Heart right ventricle (tissue), 16 donors: ENCODE results near the gene ERN2. TPM values are rescaled to one million over a fixed set of nuclear protein-coding genes. Genes with fewer than 3 reads are reported as not detected.
"Not testable (repeated sequence)": the region's sequence is repeated elsewhere in the genome, so short reads cannot be mapped to it uniquely, and the experiment has no call there.

Experiments used
- ATAC-seq, 8 donors: fragments of 200-7000 bp; cut with Tn5 transposase; one replicate each; pipeline ENCODE4 v1.9.1; 2020; ENCODE audit warnings: mild to moderate bottlenecking in 8 of 8, moderate library complexity in 8 of 8, moderate number of reproducible peaks in 1 of 8
- DNase-seq, 2 donors: peaks; one replicate each; pipeline ENCODE4 v3.0.0-alpha.2; 2020
- H3K27ac ChIP-seq, 10 donors: fragments of 200-600 bp; sonication (generic) in 2 of 10; one replicate each; pipeline versions ENCODE4 v1.5.0 to v1.8.0; 2020 to 2022; ENCODE audit warnings: mild to moderate bottlenecking in 3 of 10
- H3K27me3 ChIP-seq, 7 donors: fragments of 200-600 bp; one replicate each; pipeline ENCODE4 v1.8.0; 2021 to 2022; ENCODE audit warnings: mild to moderate bottlenecking in 2 of 7
- H3K36me3 ChIP-seq, 9 donors: fragments of 200-600 bp; sonication (generic) in 1 of 9; one replicate each; pipeline versions ENCODE4 v1.5.0 to v1.8.0; 2020 to 2022; ENCODE audit warnings: mild to moderate bottlenecking in 2 of 9
- H3K4me1 ChIP-seq, 9 donors: fragments of 200-600 bp; sonication (generic) in 1 of 9; one replicate each; pipeline versions ENCODE4 v1.5.0 to v1.8.0; 2020 to 2022; ENCODE audit warnings: mild to moderate bottlenecking in 4 of 9
- H3K4me3 ChIP-seq, 10 donors: fragments of 200-600 bp; sonication (generic) in 2 of 10; one replicate each; pipeline versions ENCODE4 v1.5.0 to v1.8.0; 2020 to 2022; ENCODE audit warnings: mild to moderate bottlenecking in 7 of 10, moderate library complexity in 2 of 10
- H3K9me3 ChIP-seq, 11 donors: fragments of 200-600 bp in 10 of 11; sonication (generic) in 2 of 11; one replicate each; pipeline versions ENCODE4 v1.5.0 to v1.8.0; 2013 to 2022; ENCODE audit warnings: mild to moderate bottlenecking in 2 of 11, control low read depth in 1 of 11, moderate library complexity in 1 of 11
- WGBS, 2 donors: extraction: QIAGEN DNeasy Blood & Tissue Kit; methylation state at CpG; one replicate each; pipeline ENCODE4 v1.1.7; 2013; ENCODE audit warnings: inconsistent platforms in 1 of 2; 5-methylcytosine and 5-hydroxymethylcytosine counted together
- intact Hi-C, 10 donors: fragments of 100-400 bp; cut with DNase I; formaldehyde crosslinking; loops; one replicate each; pipeline versions ENCODE4 v1.11.1 to v1.14.2; 2022
- polyA plus RNA-seq, 2 donors: library from polyadenylated mRNA; stranded (reverse); fragments of 200-250 nt; gene quantifications; one replicate each; pipeline ENCODE4 v1.2.3, GENCODE V29; 2013
- total RNA-seq, 10 donors: library from RNA; stranded (reverse); fragmentation: NEBNext Ultra II Directional in 3 of 10; extraction: Animal tissue kit (Norgen Biotek cat#: 25700) in 3 of 10; gene quantifications; one replicate each; pipeline versions ENCODE4 v1.2.1 to v1.2.4, GENCODE V29; 2021 to 2023
- TF ChIP-seq, protein P1 (sequence below), 9 donors: fragments of 200-600 bp; sonication (generic) in 2 of 9; IDR thresholded peaks; one replicate each; pipeline versions ENCODE4 v1.5.0 to v1.8.0; 2021 to 2022; ENCODE audit warnings: antibody characterized with exemption in 9 of 9, mild to moderate bottlenecking in 5 of 9, moderate library complexity in 1 of 9
- donor health status: Arrhythmogenic right ventricular cardiomyopathy.
- donor health status: ischemic (EF 13 %, LVEDD 7.1; RV severe dilation, severe dysfunction).
- donor health status: healthy with polysubstance abuse.
- donor health status: DM: no; HTN: yes; CAD: no.
- donor health status: DM: no; HTN: no; CAD: no.
- donor health status: ischemic (EF 25% LVEDD 6.9; RV normal size, moderate dysfunction).
- donor health status: ischemic (EF 25% LVEDD 5.7; RV mildly dilated, moderate dysfunction).
- donor health status: healthy.
- donor health status: DM: yes; HTN: yes; CAD: no.
- donor health status: Ischemic cardiomyopathy.
- donor health status: ischemic (EF 35%, LVEDD 5.7; RV mildly dilated, moderate dysfunction).
- donor health status: nonischemic (EF 11% LVEDD 7.7; RV severe dilation, severe dysfunction).
- donor health status: DM: yes; HTN: yes; CAD: no.
- donor health status: PGD.
- donor health status: ischemic (EF 29% LVEDD 5.4; RV normal size, mild dysfunction).
- donor health status: nonischemic (EF 23%, LVEDD 6.1; RV moderate dilation, normal function).

ERN2 gene
- total and polyA plus RNA-seq, 12 donors = 0.32 to 0.34 TPM; not detected in 10

- DNase-seq (peak; percentile 11 to 44), ATAC-seq (peak in 2 of 8 donors; percentile 38 to 48)
- H3K27ac ChIP-seq = no peak within 1 kb of the TSS
- TF ChIP-seq, protein P1, sequence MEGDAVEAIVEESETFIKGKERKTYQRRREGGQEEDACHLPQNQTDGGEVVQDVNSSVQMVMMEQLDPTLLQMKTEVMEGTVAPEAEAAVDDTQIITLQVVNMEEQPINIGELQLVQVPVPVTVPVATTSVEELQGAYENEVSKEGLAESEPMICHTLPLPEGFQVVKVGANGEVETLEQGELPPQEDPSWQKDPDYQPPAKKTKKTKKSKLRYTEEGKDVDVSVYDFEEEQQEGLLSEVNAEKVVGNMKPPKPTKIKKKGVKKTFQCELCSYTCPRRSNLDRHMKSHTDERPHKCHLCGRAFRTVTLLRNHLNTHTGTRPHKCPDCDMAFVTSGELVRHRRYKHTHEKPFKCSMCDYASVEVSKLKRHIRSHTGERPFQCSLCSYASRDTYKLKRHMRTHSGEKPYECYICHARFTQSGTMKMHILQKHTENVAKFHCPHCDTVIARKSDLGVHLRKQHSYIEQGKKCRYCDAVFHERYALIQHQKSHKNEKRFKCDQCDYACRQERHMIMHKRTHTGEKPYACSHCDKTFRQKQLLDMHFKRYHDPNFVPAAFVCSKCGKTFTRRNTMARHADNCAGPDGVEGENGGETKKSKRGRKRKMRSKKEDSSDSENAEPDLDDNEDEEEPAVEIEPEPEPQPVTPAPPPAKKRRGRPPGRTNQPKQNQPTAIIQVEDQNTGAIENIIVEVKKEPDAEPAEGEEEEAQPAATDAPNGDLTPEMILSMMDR (IDR thresholded peaks at IDR 0.05) = no peak
- WGBS, 2 donors = 3% methylated on average over 71 to 80 of the region's 80 CpGs
- H3K36me3 ChIP-seq = no peaks in the 10 kb centered on the region
- peaks cover 16 to 70% (median 51%) of the 10 kb centered on the region in 7 donors for H3K27me3 ChIP-seq
- H3K4me1 ChIP-seq = peaks cover 0 to 13% (median 8%) of the 10 kb centered on the region in 9 donors
- intact Hi-C loops = no loop called here
- no peaks in the 10 kb centered on the region for H3K9me3 ChIP-seq
- H3K4me3 ChIP-seq = peak within 1 kb of the TSS in 9 of 10 donors; percentile 5 to 40 (median 28)
These were observed 41.8 kb upstream of the ERN2 start, which contains the start of gene CHP2 for GRCh38 chr16:23754594-23755483. CHP2 (plus strand) TSS chr16:23755026; CDS start chr16:23755050, 24 bp downstream.

GRCh38 chr16:23753908-23754593 is 41.0 kb upstream of the ERN2 start:
- Histone ChIP-seq H3K27ac (no peak overlapping the region), H3K4me1 (peaks cover 0 to 13% (median 8%) of the 10 kb centered on the region in 9 donors), H3K9me3 (no peaks in the 10 kb centered on the region), H3K36me3 (no peaks in the 10 kb centered on the region), H3K4me3 (peak overlapping the region in 4 of 10 donors; percentile 15 to 40 (median 30)), H3K27me3 (peaks cover 16 to 66% (median 51%) of the 10 kb centered on the region in 7 donors)
- TF ChIP-seq, protein P1 (IDR thresholded peaks at IDR 0.05) = no peak
- no peak for ATAC-seq
- intact Hi-C loops = no loop called here
- WGBS, 2 donors = 38 to 39% methylated on average over 17 of the region's 17 CpGs
- no peak for DNase-seq

- Histone ChIP-seq H3K9me3 (peaks cover 0 to 13% (median 0%) of the 10 kb centered on the region in 11 donors), H3K27me3 (peaks cover 16 to 46% (median 35%) of the 10 kb centered on the region in 7 donors), H3K4me1 (peaks cover 0 to 13% (median 8%) of the 10 kb centered on the region in 9 donors)
- H3K27ac ChIP-seq, intact Hi-C loops, H3K36me3 ChIP-seq, DNase-seq, H3K4me3 ChIP-seq, ATAC-seq: not testable (repeated sequence)
- WGBS, 2 donors = 89 to 94% methylated on average over 1 of the region's 1 CpG
These were observed 38.0 kb upstream of the ERN2 start for GRCh38 chr16:23751053-23751452.

GRCh38 chr16:23748630-23749029 is 35.6 kb upstream of the ERN2 start:
- H3K4me1 ChIP-seq = no peaks in the 10 kb centered on the region
- WGBS, 2 donors = 68 to 71% methylated on average over 1 of the region's 1 CpG
- DNase-seq (no peak), ATAC-seq (no peak)
- H3K4me3 ChIP-seq = no peak overlapping the region
- H3K27ac ChIP-seq = no peak overlapping the region
- intact Hi-C loops = no loop called here
- no peaks in the 10 kb centered on the region for H3K36me3 ChIP-seq
- H3K9me3 ChIP-seq = peaks cover 0 to 14% (median 0%) of the 10 kb centered on the region in 11 donors
- peaks cover 0 to 32% (median 20%) of the 10 kb centered on the region in 7 donors for H3K27me3 ChIP-seq
- TF ChIP-seq, protein P1 (IDR thresholded peaks at IDR 0.05) = no peak
